GM12875 (cell line): ENCODE results near the gene CENPS.

Experiments
- H3K4me3 ChIP-seq: one replicate; pipeline ENCODE4 v1.5.1; 2011; ENCODE audit warnings: low read depth, low read length, control low read depth
- TF ChIP-seq, protein P1 (sequence below): IDR thresholded peaks from 2 replicates; pipeline ENCODE4 v1.5.1; 2011; ENCODE audit warnings: low read depth, mild to moderate bottlenecking, control low read depth, inconsistent platforms, low read length, moderate library complexity, borderline replicate concordance; ENCODE audit not compliant: insufficient read depth

CENPS gene

DNA sequence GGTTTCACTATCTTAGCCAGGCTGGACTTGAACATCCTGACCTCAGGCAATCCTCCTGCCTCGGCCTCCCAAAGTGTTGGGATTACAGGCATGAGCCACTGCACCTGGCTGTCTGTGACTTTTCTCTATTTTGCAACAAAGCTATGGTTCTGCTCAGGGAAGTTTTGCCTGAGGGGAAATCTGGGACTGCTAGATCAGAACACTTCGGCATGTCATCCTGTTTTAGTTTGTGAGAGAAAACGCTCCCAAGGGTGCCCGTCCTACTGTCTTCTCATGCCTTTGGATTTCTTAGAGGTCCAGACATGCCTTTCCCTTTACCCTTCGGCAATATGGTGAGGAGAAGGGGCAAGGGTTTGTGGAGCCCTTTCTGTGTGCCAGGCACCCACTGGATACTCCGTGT lies 14.0 kb downstream of the CENPS start:
- H3K4me3 ChIP-seq = no peak overlapping the region
- TF ChIP-seq, protein P1, sequence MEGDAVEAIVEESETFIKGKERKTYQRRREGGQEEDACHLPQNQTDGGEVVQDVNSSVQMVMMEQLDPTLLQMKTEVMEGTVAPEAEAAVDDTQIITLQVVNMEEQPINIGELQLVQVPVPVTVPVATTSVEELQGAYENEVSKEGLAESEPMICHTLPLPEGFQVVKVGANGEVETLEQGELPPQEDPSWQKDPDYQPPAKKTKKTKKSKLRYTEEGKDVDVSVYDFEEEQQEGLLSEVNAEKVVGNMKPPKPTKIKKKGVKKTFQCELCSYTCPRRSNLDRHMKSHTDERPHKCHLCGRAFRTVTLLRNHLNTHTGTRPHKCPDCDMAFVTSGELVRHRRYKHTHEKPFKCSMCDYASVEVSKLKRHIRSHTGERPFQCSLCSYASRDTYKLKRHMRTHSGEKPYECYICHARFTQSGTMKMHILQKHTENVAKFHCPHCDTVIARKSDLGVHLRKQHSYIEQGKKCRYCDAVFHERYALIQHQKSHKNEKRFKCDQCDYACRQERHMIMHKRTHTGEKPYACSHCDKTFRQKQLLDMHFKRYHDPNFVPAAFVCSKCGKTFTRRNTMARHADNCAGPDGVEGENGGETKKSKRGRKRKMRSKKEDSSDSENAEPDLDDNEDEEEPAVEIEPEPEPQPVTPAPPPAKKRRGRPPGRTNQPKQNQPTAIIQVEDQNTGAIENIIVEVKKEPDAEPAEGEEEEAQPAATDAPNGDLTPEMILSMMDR = no peak

DNA sequence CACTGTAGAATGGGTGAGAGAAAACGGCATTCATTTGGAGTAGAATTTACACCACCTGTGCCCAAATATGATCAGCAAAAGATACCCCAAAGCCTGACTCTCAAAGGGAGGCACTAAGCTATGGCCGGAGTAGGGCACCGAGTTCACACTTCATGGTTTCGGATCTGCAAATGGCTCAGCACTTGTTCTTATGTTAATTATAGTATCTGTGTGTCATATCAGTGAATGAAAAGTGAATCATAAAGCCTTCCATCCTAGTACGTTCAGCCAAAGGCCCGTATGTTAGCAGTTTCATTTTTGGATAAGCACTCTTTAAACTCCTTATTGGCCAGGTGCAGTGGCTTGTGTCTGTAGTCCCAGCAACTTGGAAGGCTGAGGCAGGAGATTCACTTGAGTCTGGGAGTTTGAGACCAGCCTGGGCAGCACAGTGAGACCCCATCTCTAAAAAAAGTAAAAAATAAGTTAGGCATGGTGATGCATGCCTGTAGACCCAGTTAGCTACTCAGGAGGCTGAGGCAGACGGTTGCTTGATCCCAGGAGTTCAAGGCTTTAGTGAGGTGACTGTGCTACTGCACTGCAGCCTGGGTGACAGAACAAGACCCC lies 14.7 kb downstream of the CENPS start:
- TF ChIP-seq, protein P1 = no peak
- no peak overlapping the region for H3K4me3 ChIP-seq

DNA sequence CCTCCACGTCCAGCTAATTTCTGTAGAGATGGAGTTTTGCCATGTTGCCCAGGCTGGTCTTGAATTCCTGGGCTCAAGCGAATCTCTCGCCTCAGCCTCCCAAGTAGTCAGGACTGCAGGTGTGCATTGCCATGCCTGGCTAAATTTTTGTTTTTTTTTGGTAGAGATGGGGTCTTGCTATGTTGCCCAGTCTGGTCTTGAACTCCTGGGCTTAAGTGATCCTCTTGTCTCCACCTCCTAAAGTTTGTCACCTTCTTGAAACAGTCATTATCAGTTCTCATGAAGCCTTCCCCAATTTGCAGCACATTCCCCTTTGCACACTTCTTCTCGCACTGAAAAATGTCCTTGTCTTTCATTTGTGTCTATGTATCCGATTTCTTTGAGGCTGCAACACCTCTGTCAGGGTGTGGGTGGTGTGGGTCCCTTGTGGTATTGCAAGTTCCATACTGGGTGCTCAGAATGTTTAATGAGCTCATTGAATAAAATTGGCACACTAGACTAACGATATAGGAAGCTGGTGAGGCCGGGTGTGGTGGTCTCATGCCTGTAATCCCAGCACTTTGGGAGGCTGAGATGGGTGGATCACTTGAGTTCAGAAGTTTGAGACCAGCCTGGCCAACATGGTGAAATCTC lies 16.7 kb downstream of the CENPS start:
- no peak overlapping the region for H3K4me3 ChIP-seq
- TF ChIP-seq, protein P1 = no peak

DNA sequence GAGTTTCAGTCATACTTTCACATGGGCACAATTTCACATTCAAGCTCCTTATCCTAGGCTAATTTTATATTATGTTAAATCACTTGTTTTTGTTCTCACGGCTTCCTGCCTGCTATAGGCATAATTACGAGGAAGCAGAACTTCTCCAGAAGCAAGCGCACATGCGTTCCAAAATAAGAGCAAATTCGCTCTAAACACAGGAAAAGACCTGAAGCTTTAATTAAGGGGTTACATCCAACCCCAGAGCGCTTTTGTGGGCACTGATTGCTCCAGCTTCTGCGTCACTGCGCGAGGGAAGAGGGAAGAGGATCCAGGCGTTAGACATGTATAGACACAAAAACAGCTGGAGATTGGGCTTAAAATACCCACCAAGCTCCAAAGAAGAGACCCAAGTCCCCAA lies 19.5 kb downstream of the CENPS start, which contains the start of gene CORT:
CORT (plus strand) TSS at position 281 of the 400 bp plus-strand sequence. CDS start 193 bp downstream, outside the sequence.
- TF ChIP-seq, protein P1 = no peak
- H3K4me3 ChIP-seq = no peak within 1 kb of the TSS

DNA sequence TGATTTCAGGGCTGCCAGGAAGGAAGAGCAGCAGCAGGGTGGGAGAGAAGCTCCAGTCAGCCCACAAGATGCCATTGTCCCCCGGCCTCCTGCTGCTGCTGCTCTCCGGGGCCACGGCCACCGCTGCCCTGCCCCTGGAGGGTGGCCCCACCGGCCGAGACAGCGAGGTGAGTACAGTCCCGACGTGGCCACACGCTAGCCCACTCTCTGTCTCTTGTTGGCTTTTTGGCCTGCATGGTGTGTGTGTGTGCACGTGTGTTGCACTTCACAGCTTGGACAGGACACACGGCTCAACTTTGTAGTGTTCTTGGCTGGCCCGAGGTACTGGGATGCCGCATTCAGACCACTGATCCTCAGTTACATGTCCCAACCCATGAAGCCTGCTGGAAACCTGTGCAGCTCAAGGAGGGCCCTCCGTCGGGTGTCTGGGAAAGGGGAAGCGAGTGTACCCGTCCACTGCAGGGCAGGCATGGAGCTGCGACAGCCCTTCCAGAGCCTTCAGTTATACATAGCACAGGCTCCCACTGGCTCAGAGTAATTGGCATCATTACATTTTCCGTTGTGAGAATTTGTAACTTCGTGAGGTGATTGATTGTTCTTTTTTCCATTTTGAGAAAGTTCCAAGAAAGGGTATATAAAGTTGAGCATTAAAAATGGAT lies 20.1 kb downstream of the CENPS start:
- H3K4me3 ChIP-seq = no peak overlapping the region
- TF ChIP-seq, protein P1 = no peak

DNA sequence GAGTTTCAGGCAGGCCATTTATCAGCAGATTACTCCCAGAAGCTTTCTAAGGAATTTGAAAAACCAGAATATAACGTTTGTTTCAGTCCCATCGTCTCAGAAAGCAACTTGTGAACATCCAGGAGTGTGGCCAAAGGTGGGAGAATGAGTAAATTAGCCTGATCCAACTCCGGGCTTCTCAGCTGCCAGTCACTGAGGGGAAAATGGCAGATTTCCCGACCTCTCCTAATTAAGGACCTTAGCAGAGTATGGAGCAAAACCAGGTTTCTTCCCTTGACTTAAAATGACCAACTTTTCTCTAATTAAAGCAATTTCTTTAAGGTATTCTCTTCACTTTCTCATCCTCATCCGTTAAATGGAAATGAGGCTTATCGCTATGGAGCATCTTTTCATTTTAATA lies 20.6 kb downstream of the CENPS start:
- H3K4me3 ChIP-seq = no peak overlapping the region
- TF ChIP-seq, protein P1 = no peak
